ENCODE data around the gene ALDH1A1. TPM values are rescaled to one million over a fixed set of nuclear protein-coding genes. Genes with fewer than 3 reads are reported as not detected.

ALDH1A1 gene
- total RNA-seq, result 19.2 TPM

GRCh38 chr9:72952914-72953313 lies at the start of gene ALDH1A1:
ALDH1A1 (minus strand) TSS chr9:72953053; CDS start chr9:72953000, 53 bp downstream.
- no peak for DNase-seq

DNA sequence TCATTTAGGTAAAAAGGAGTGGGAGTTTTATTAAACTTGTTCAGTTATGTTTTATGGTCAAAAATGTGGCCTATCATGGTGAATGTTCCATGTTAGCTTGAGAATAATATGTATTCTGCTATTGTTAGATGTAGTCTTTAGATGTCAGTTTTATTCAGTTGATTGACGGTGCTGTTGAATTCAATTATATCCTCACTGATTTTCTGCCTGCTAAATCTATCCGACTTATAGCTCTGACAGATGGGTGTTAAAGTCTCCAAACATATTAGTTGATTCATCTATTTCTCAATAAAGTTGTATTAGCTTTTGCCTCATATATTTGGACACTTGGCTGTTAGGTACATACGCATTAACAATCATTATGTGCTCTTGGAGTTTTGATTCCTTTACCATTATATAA lies 49.0 kb upstream of the ALDH1A1 start:
- DNase-seq, result no peak

DNA sequence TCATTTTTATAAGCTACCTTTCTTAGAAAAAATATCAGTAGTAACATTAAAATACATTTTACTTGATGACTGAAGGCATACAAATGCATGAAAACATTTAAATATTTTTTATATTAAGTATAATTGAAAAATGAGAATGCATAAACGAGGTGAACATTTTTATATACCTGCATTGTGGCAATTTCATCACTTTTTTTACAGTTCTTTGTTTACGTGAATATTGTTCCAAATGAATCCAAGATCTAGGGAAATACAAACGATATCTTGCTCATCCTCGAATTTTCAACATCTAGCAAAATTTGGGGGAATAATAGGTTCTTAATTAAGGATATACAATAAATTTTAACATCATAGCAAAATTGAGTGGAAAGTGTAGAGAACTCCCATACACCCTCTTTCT lies 45.5 kb upstream of the ALDH1A1 start:
- DNase-seq, result no peak

DNA sequence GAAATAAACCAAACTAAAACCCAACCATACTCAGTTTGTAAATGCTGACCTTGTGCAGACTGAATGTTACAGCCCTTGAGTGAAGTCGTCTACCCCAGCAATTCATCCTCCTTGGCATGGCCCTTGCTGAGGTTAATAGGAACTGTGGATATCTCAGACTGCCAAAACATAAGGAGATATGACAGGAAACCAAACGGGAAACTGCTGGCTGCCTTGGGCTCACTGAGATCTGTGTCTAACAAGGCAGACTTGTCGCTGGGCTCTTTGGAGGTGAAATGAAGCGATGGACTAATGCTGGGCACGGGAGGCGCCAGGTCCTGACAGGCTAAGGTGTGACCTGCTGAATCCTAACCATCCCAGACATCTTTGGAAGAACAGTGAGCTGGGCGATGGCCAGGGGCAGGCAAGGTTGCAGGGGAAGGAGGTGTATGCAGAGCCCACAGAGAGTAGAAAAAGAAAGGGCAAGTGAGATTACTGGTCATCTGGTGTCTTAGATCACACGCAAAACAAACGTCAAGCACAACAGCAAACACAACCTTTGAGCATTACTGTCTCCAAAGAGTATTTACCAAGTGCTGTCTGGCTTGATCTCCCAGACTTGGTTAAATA lies 44.6 kb upstream of the ALDH1A1 start:
- DNase-seq, result no peak

GRCh38 chr9:72996684-72997314 lies 43.9 kb upstream of the ALDH1A1 start:
- no peak for DNase-seq

- DNase-seq, result no peak
These were observed 43.3 kb upstream of the ALDH1A1 start for GRCh38 chr9:72996114-72996513.

DNA sequence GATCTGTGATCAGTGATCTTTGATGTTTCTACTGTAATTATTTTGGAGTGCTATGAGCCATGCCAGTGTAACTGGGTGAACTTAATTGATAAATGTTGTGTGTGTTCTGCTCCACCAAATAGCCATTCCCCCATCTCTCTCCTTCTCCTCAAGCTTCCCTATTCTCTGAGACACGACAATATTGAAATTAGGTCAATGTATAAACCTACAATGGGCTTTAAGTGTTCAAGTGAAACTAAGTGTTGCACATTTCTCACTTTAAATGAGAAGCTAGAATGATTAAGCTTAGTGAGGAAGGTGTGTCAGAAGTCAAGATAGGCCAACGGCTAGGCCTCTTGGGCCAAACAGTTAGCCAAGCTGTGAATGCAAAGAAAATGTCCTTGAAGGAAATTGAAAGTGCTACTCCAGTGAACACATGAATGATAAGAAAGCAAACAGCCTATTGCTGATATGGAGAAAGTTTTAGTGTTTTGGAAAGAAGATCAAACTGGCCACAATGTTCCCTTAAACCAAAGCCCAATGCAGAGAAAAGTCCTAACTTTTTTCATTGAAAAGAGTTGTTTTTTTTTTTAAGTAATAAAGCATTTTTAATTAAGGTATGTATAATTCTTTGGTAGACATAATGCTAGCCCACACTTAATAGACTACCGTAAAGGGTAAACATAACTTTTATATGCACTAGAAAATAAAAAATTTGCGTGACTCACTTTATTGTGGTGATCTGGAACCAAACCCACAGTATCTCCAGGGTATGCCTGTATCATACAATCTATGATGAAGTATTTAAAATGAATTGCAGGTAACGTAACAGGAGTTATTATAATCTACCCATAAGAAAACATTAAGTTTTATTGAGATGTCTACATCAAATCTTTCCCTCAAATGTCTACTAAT lies 42.5 kb upstream of the ALDH1A1 start:
- no peak for DNase-seq

GRCh38 chr9:72991772-72992171 lies 38.9 kb upstream of the ALDH1A1 start:
- DNase-seq, result no peak

DNA sequence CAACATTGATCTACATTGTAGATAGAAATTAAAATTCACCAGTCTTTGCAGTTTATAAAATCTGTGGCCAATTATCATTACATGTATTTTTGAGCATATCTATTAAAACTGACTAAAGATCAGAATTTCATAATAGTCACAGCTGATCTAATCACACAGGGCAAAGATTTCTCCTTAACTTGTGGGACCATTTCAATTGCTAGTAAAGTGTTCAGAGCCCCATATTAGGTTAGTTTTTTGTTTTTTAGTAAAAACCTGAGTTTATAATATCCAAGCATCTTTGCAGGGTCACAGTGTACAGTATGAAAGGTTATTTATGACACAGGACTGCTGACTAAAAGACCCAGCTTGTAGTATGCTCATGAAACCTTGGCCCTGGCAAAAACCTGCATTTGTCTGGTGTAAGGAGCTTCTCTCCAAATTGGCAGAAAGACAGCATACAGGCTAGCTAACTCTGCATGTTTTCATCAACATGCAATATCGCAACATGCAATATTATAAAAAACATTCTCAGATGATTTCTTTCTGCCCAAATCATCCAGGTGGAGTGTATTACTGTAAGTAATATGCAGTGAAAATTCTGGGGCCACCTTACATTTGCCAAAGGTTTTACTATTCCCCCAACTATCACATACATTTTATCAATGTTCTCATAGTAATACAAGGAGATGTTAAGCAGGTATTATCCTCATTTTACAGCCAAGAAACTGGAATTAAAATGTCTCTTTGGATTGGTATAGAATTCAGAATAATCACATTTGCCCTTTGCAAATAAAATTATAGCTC lies 37.7 kb upstream of the ALDH1A1 start:
- no peak for DNase-seq

GRCh38 chr9:72986522-72987116 lies 33.8 kb upstream of the ALDH1A1 start:
- no peak for DNase-seq

DNA sequence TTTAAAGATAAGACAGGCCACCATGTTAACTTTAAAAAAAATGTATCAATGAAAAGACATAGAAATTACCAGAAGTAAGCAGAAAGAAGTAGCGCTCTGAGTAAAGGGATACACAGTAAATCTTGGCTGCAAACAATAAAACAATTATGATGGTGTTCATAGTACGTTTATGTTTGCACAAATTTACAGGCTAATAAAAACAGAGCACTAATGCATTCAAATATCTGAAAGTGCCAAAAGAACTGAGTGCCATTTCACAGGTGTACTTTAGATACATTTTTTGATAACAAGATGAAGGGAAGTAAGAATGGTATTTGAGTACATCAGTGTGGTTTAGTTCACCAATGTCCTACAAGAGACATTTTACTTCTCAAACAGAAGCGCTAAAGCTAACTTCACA lies 32.9 kb upstream of the ALDH1A1 start:
- DNase-seq, result no peak

- no peak for DNase-seq
These were observed 32.1 kb upstream of the ALDH1A1 start for GRCh38 chr9:72984991-72985390.

- no peak for DNase-seq
These were observed 31.5 kb upstream of the ALDH1A1 start for GRCh38 chr9:72984226-72984947.

DNA sequence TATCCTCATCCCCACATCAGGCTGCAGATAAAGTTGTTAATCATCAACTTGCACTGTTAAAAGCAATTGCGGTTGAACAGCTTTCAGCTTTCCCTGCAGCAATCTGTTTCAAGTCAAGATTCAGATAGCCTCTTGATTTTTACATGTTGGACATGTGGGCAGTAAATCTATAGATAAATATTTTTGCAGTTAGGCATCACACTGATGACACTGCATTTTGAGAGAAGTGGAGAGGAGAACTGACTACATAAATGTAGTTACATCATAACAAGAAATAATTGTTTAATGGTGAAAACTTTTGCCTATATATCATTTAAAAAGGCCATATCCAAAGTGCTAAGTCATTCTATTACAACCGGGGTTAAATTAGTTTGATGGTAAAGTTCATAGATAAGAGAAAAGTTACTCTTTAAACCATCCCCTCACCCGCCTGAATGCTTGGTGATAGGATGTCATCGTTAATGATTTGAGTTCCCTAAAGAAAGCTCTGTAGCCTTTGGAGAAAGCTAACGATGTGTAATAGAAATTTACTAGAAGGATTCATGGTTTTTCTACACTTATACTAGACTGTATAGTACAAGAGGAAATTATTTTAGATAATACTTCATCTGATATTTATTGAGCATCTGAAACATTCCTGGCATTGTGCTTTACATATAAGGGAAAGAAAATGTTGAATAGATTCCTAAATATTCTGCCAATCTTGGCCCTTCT lies 30.8 kb upstream of the ALDH1A1 start:
- no peak for DNase-seq

DNA sequence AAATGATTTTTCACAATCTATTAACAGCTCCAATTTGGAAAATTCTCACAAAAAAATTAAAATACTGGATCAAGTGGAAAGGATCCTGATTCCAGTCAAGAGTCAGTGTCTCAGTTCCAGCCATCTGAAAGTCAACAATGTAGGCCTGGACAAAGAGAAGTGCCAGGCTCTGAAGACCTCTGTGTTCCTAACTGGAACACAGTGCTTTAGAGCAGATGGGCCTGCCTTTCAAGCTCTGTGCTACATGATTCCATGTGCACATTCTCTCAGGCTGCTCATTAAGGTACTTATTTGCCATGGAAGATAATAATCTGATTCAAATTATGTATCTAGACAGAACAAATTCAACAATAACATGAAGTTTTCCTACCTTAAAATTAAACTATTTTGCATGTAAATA lies 30.2 kb upstream of the ALDH1A1 start:
- DNase-seq, result no peak

DNA sequence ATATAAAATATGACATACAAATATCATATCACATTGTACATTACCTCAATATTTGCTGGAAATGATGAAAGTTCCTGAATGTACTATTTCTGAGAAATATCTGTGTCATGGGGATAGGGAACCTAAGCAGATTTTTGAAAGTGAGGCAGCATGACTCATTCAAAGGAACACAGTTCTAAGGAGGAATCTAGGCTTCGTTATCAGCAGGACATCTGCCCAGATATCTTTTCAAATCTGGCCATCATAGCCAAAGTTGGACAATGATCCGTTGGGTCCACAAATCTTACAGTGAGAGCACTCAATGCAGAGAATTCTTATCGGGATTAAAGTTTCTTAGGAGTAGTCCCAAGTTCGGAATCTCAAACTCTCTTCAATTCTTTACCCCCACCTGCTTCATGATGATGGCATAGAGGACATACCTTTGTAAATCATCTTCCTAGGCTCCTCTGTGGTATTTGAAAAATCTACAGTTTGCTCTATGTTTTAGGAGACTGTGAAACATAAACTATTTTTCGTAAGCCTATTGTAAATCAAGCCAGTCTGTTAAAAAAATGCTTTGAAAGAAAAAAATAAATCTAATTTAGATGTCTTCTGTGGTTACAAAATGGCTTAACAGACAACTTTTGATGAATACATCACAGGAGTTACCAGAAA lies 29.4 kb upstream of the ALDH1A1 start:
- DNase-seq, result no peak

DNA sequence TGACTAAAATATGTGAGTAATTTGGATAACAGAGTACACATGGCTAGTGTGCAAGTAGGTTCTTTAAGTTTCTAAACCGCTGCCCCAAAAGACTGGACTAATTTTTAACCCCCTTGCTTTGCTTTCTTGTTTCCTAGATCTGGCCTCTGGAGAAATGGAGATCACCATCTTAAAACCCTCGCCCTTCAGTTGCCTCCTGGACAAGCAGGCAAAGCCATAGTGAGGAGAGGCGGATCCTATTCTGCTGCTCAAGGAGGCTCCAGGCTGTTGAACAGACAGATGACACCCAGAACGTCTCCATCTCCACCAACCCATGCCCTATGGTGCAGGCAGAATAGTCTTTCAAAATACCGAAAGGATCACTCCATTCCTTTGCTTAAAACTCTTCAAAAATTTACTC lies 28.6 kb upstream of the ALDH1A1 start:
- no peak for DNase-seq

- DNase-seq, result no peak
These were observed 27.9 kb upstream of the ALDH1A1 start for GRCh38 chr9:72980600-72981265.

- no peak for DNase-seq
These were observed 27.3 kb upstream of the ALDH1A1 start for GRCh38 chr9:72980183-72980582.

Measured in skin of body (tissue), 2 donors.